H1 (cell line): ENCODE measurements around the gene TAS2R30. TPM values are rescaled to one million over a fixed set of nuclear protein-coding genes. Genes with fewer than 3 reads are reported as not detected.

Experiments used
- CTCF ChIA-PET: fragments of 300-600 bp; sonication (Branson Sonifier 250); formaldehyde crosslinking; loops from one replicate; lab custom pipeline; 2021; ENCODE audit not compliant: partially characterized antibody; lab: Charles Lee
- POLR2A ChIA-PET: fragments of 300-600 bp; sonication (Branson Sonifier 250); formaldehyde crosslinking; loops from one replicate; lab custom pipeline; 2021; ENCODE audit warnings: inconsistent platforms; ENCODE audit not compliant: partially characterized antibody; lab: Charles Lee
- DNase-seq, 2 experiments: peaks; one replicate each; pipeline versions ENCODE4 v3.0.0 to v3.0.0-alpha.2; 2010 to 2022; ENCODE audit warnings: low spot score in 2 of 2, low read depth in 1 of 2, mixed read lengths in 1 of 2
- FAIRE-seq: peaks from 2 replicates; lab custom pipeline; 2011; peaks lifted over from hg19 to GRCh38; lab: Jason Lieb, UNC
- H2AFZ ChIP-seq: 2 replicates; pipeline ENCODE4 v1.8.1; 2012; ENCODE audit warnings: low read length, inconsistent platforms
- H2AK5ac ChIP-seq: 2 replicates; pipeline ENCODE4 v1.6.1; 2013; ENCODE audit warnings: low read depth, low read length
- H2BK120ac ChIP-seq: replicated peaks from 2 replicates; pipeline ENCODE3; 2013; ENCODE audit warnings: low read depth, low read length, inconsistent platforms
- H2BK12ac ChIP-seq: 2 replicates; pipeline ENCODE4 v1.6.1; 2013; ENCODE audit warnings: low read depth, low read length
- H2BK15ac ChIP-seq: 2 replicates; pipeline ENCODE4 v1.6.1; 2013; ENCODE audit warnings: low read length
- H2BK20ac ChIP-seq: 2 replicates; pipeline ENCODE4 v1.6.1; 2013; ENCODE audit warnings: low read length
- H2BK5ac ChIP-seq: 2 replicates; pipeline ENCODE4 v1.6.1; 2013; ENCODE audit warnings: low read depth, low read length
- H3K14ac ChIP-seq: 2 replicates; pipeline ENCODE4 v1.6.1; 2013; ENCODE audit warnings: inconsistent platforms; ENCODE audit not compliant: insufficient read length
- H3K18ac ChIP-seq: 2 replicates; pipeline ENCODE4 v1.6.1; 2013; ENCODE audit warnings: low read length; ENCODE audit errors: extremely low read depth
- H3K23ac ChIP-seq: 2 replicates; pipeline ENCODE4 v1.6.1; 2013; ENCODE audit warnings: inconsistent platforms; ENCODE audit not compliant: insufficient read length
- H3K23me2 ChIP-seq: 2 replicates; pipeline ENCODE4 v1.6.1; 2013; ENCODE audit warnings: low read depth, low read length
- H3K27ac ChIP-seq: 2 replicates; pipeline ENCODE4 v1.6.1; 2011; ENCODE audit warnings: low read depth, low read length, inconsistent platforms
- H3K27me3 ChIP-seq, 4 experiments: replicated peaks in 1 of 4; 1 replicate in 1 of 4; 2 replicates in 3 of 4; pipeline versions ENCODE4 v1.6.1 to v1.8.1; 2011 to 2013; ENCODE audit warnings: low read length in 3 of 4, mild to moderate bottlenecking in 3 of 4, inconsistent platforms in 2 of 4, mixed read lengths in 2 of 4, moderate library complexity in 1 of 4; ENCODE audit not compliant: control insufficient read depth in 3 of 4, insufficient read depth in 3 of 4; ENCODE audit errors: extremely low read depth in 1 of 4
- H3K36me3 ChIP-seq, 4 experiments: 2 replicates each; pipeline versions ENCODE4 v1.6.1 to v1.8.1; 2011 to 2013; ENCODE audit warnings: mild to moderate bottlenecking in 4 of 4, low read length in 3 of 4, moderate library complexity in 2 of 4, control low read depth in 1 of 4, inconsistent platforms in 1 of 4; ENCODE audit not compliant: insufficient read depth in 4 of 4, control insufficient read depth in 2 of 4
- H3K4ac ChIP-seq: replicated peaks from 2 replicates; pipeline ENCODE3; 2013; ENCODE audit warnings: low read length, low read depth, mixed read lengths, inconsistent platforms; ENCODE audit not compliant: insufficient read length
- H3K4me1 ChIP-seq, 4 experiments: replicated peaks in 1 of 4; 1 replicate in 1 of 4; 2 replicates in 3 of 4; pipeline versions ENCODE4 v1.6.1 to v1.8.1; 2011 to 2013; ENCODE audit warnings: low read length in 3 of 4, inconsistent platforms in 2 of 4, mixed read lengths in 1 of 4; ENCODE audit not compliant: insufficient read depth in 4 of 4, control insufficient read depth in 3 of 4
- H3K4me2 ChIP-seq, 2 experiments: 2 replicates each; pipeline versions ENCODE4 v1.6.1 to v1.8.1; 2011 to 2013; ENCODE audit warnings: low read depth in 2 of 2, low read length in 2 of 2, control low read depth in 1 of 2, inconsistent platforms in 1 of 2, mild to moderate bottlenecking in 1 of 2; ENCODE audit not compliant: insufficient read depth in 1 of 2
- H3K4me3 ChIP-seq, 4 experiments: fragments of 200-600, 300-600 bp in 1 of 4; sonication (generic), shearing (Covaris generic), sonication (Bioruptor Twin) in 1 of 4; 2 replicates each; pipeline versions ENCODE4 v1.5.1 to v1.8.1; 2011 to 2016; ENCODE audit warnings: low read length in 4 of 4, low read depth in 3 of 4, control low read depth in 2 of 4, inconsistent platforms in 2 of 4, mild to moderate bottlenecking in 2 of 4, mixed read lengths in 1 of 4, moderate library complexity in 1 of 4; ENCODE audit not compliant: insufficient read depth in 2 of 4; ENCODE audit errors: extremely low read depth in 1 of 4
- H3K56ac ChIP-seq: replicated peaks from 2 replicates; pipeline ENCODE3; 2013; ENCODE audit warnings: low read depth, mild to moderate bottlenecking, mixed read lengths, low read length, inconsistent platforms; ENCODE audit not compliant: insufficient read length
- H3K79me1 ChIP-seq: 2 replicates; pipeline ENCODE4 v1.6.1; 2013; ENCODE audit warnings: low read depth, low read length, control low read depth
- H3K79me2 ChIP-seq, 2 experiments: 2 replicates each; pipeline versions ENCODE4 v1.6.1 to v1.8.1; 2012 to 2013; ENCODE audit warnings: low read length in 2 of 2, mild to moderate bottlenecking in 2 of 2, inconsistent platforms in 1 of 2; ENCODE audit not compliant: insufficient read depth in 2 of 2, control insufficient read depth in 1 of 2
- H3K9ac ChIP-seq, 4 experiments: replicated peaks in 1 of 4; 1 replicate in 1 of 4; 2 replicates in 3 of 4; pipeline versions ENCODE4 v1.6.1 to v1.8.1; 2011 to 2013; ENCODE audit warnings: low read depth in 3 of 4, low read length in 3 of 4, control low read depth in 2 of 4, mild to moderate bottlenecking in 2 of 4, moderate library complexity in 2 of 4, inconsistent platforms in 1 of 4; ENCODE audit errors: extremely low read depth in 1 of 4
- H3K9me3 ChIP-seq, 2 experiments: 2 replicates each; pipeline versions ENCODE4 v1.6.1 to v1.8.1; 2012 to 2013; ENCODE audit warnings: mild to moderate bottlenecking in 2 of 2, moderate library complexity in 2 of 2, control low read depth in 1 of 2, inconsistent platforms in 1 of 2, low read depth in 1 of 2, low read length in 1 of 2, mixed read lengths in 1 of 2; ENCODE audit not compliant: insufficient read depth in 2 of 2
- H4K20me1 ChIP-seq, 2 experiments: replicated peaks in 1 of 2; 2 replicates each; pipeline versions ENCODE3 to v1.8.1; 2011 to 2013; ENCODE audit warnings: inconsistent platforms in 2 of 2, low read length in 2 of 2, mild to moderate bottlenecking in 1 of 2; ENCODE audit not compliant: insufficient read depth in 2 of 2, control insufficient read depth in 1 of 2
- H4K5ac ChIP-seq: 2 replicates; pipeline ENCODE4 v1.6.1; 2013; ENCODE audit warnings: low read length, low read depth, mixed read lengths, inconsistent platforms; ENCODE audit not compliant: insufficient read length
- H4K8ac ChIP-seq: 2 replicates; pipeline ENCODE4 v1.8.0; 2013; ENCODE audit warnings: mild to moderate bottlenecking, moderate library complexity, low read length, inconsistent platforms; ENCODE audit not compliant: insufficient read depth; ENCODE audit errors: extremely low read depth
- H4K91ac ChIP-seq: replicated peaks from 2 replicates; pipeline ENCODE3; 2013; ENCODE audit warnings: low read length, mixed read lengths, inconsistent platforms; ENCODE audit not compliant: insufficient read length
- HDAC2 ChIP-seq, 2 experiments: fragments of 300-600 bp in 1 of 2; sonication (generic) in 1 of 2; IDR thresholded peaks; 2 replicates each; pipeline ENCODE4 v1.6.1; 2011 to 2012; ENCODE audit warnings: low read depth in 2 of 2, low read length in 2 of 2, mild to moderate bottlenecking in 2 of 2, moderate library complexity in 2 of 2, borderline replicate concordance in 1 of 2, inconsistent platforms in 1 of 2
- WGBS, 2 experiments: shearing (Covaris generic) in 1 of 2; methylation state at CpG; one replicate each; pipeline versions ENCODE4 v1.1.6 to v1.1.7; 2013 to 2015; ENCODE audit warnings: low lambda C conversion rate in 2 of 2, mixed read lengths in 2 of 2, inconsistent platforms in 1 of 2, low coverage in 1 of 2, missing lambda C conversion rate in 1 of 2; ENCODE audit not compliant: insufficient replicate concordance in 2 of 2, insufficient coverage in 1 of 2, insufficient read length in 1 of 2; ENCODE audit errors: extremely low coverage in 1 of 2, missing lambda C conversion rate in 1 of 2; 5-methylcytosine and 5-hydroxymethylcytosine counted together
- polyA plus RNA-seq, 7 experiments: library from polyadenylated mRNA; depleted of rRNA in 3 of 7; stranded (reverse) in 5 of 7; unstranded in 2 of 7; fragments of >200 nt in 5 of 7; fragments of 200-250 nt in 2 of 7; gene quantifications; 1 replicate in 5 of 7; 2 replicates in 1 of 7; 4 replicates in 1 of 7; pipeline versions ENCODE4 v1.2.1 to v1.2.3, GENCODE V29; 2011 to 2013; ENCODE audit warnings: missing spikeins in 2 of 7, mixed read lengths in 2 of 7
- total RNA-seq: library from RNA; stranded (reverse); fragmentation: NEBNext Ultra II Directional; extraction: Animal tissue kit (Norgen Biotek cat#: 25700); gene quantifications from 2 replicates; pipeline ENCODE4 v1.2.1, GENCODE V29; 2021
- TF ChIP-seq, protein P1 (sequence below), 3 experiments: IDR thresholded peaks; 1 replicate in 2 of 3; 2 replicates in 1 of 3; pipeline versions ENCODE4 v1.5.1 to v1.6.1; 2011; ENCODE audit warnings: low read length in 3 of 3, mild to moderate bottlenecking in 3 of 3, inconsistent platforms in 2 of 3, low read depth in 1 of 3, moderate library complexity in 1 of 3; ENCODE audit not compliant: insufficient read depth in 1 of 3; ENCODE audit errors: control extremely low read depth in 1 of 3

The TAS2R30 gene
- total and polyA plus RNA-seq, 2 of the 8 experiments (the other 6 are each of a cell fraction or from before 2014, with no cell fraction given), result 0.33 to 1.0 TPM

DNA sequence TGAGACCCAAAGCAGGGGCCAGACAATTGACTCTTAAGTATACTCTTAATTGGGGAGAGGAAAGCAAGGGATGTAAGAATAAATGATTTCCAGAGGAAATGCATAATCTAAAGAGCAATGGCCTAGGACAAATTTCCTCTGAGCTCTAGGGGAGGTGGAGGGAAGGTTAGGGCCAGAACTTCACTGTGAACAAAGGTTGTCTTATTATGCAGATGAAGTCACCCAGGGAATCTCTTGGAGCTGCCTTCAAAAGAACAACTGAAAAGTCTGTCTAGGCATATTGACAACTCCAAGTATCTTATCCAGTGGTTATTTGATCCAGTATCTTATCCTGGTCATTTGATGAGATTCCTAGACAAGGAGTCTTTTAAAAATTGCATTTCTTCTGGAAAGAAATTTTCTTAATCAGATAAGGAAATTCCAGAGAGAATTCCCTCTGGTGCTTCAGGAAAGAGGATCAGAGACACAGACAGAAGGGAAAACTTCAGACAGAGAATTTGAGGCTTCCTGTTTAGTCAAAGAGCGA lies 20.0 kb upstream of the TAS2R30 start:
- WGBS, 2 experiments, result 96% methylated on average over 1 of the region's 1 CpG; no CpG with 5 or more reads in 1 of the 2 experiments
- Histone ChIP-seq H4K20me1 (no peaks in the 10 kb centered on the region), H4K8ac (no peak overlapping the region), H2AK5ac (no peak overlapping the region), H2BK120ac (no peak overlapping the region), H3K23me2 (no peaks in the 10 kb centered on the region), H2BK12ac (no peak overlapping the region), H3K27ac (no peak overlapping the region), H3K18ac (no peak overlapping the region), H3K4me2 (no peak overlapping the region), H3K4ac (no peak overlapping the region), H3K23ac (no peak overlapping the region), H2AFZ (no peak overlapping the region), H2BK20ac (no peak overlapping the region), H3K4me1 (peaks cover 0 to 2% (median 0%) of the 10 kb centered on the region in 4 experiments; a peak in 1 of 7 replicates), H3K4me3 (peak overlapping the region in 1 of 4 experiments; percentile 7; a peak in 2 of 8 replicates), H3K36me3 (peaks cover 0 to 7% (median 3%) of the 10 kb centered on the region in 4 experiments; a peak in 3 of 8 replicates), H2BK15ac (no peak overlapping the region), H2BK5ac (no peak overlapping the region), H3K79me2 (peaks cover 6 to 81% of the 10 kb centered on the region in 2 experiments; a peak in 3 of 4 replicates), H3K27me3 (no peaks in the 10 kb centered on the region), H3K79me1 (no peaks in the 10 kb centered on the region; the same call in 1 of the 2 replicates), H4K5ac (no peak overlapping the region), H3K9ac (no peak overlapping the region), H4K91ac (no peak overlapping the region), H3K14ac (no peak overlapping the region), H3K56ac (no peak overlapping the region), H3K9me3 (no peaks in the 10 kb centered on the region)
- no peak for FAIRE-seq
- ChIA-PET CTCF (no interaction called here), POLR2A (interaction anchor here (0.8 to 1.7 kb wide), 4 partner anchors 12 to 431 kb away, joined by 3 to 7 read pairs (median 4); partner anchors contain the start of genes SMIM10L1 and YBX3)
- no peak for DNase-seq
- TF ChIP-seq, protein P1, sequence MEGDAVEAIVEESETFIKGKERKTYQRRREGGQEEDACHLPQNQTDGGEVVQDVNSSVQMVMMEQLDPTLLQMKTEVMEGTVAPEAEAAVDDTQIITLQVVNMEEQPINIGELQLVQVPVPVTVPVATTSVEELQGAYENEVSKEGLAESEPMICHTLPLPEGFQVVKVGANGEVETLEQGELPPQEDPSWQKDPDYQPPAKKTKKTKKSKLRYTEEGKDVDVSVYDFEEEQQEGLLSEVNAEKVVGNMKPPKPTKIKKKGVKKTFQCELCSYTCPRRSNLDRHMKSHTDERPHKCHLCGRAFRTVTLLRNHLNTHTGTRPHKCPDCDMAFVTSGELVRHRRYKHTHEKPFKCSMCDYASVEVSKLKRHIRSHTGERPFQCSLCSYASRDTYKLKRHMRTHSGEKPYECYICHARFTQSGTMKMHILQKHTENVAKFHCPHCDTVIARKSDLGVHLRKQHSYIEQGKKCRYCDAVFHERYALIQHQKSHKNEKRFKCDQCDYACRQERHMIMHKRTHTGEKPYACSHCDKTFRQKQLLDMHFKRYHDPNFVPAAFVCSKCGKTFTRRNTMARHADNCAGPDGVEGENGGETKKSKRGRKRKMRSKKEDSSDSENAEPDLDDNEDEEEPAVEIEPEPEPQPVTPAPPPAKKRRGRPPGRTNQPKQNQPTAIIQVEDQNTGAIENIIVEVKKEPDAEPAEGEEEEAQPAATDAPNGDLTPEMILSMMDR (IDR thresholded peaks at IDR 0.05; ENCODE audit: control extremely low read depth in 1 of 3, insufficient read depth in 1 of 3, low read depth in 1 of 3, low read length in 3 of 3), result no peak
- TF ChIP-seq HDAC2 (IDR thresholded peaks at IDR 0.05; ENCODE audit: borderline replicate concordance in 1 of 2, low read depth in 2 of 2, low read length in 2 of 2), result no peak
